ENCODE data around the gene ADAM12. TPM values are rescaled to one million over a fixed set of nuclear protein-coding genes. Genes with fewer than 3 reads are reported as not detected.

ADAM12 gene
- total RNA-seq, 2 donors from 2014 or later, result 0.46 TPM; not detected in 1

GRCh38 chr10:126014309-126014708 is 374.0 kb downstream of the ADAM12 start:
- no peak overlapping the region for H3K27ac ChIP-seq (ENCODE audit: low read depth, low read length)
- H3K4me3 ChIP-seq (ENCODE audit: low read length), result no peak overlapping the region
- H3K36me3 ChIP-seq (ENCODE audit: control insufficient read depth, insufficient read depth, low read length), result no peaks in the 10 kb centered on the region
- WGBS, 2 experiments (ENCODE audit: insufficient coverage in 1 of 2, insufficient read length in 1 of 2), result 88 to 92% methylated on average over 7 of the region's 7 CpGs
- H3K4me1 ChIP-seq (ENCODE audit: control insufficient read depth, insufficient read depth, low read length), result peaks cover 7% of the 10 kb centered on the region
- Mint-ChIP-seq H3K4me1 (peaks cover 9% of the 10 kb centered on the region), H3K9me3 (no peaks in the 10 kb centered on the region), H3K27me3 (ENCODE audit: insufficient read depth) (no peaks in the 10 kb centered on the region), H3K36me3 (ENCODE audit: low read depth) (no peaks in the 10 kb centered on the region), H3K27ac (no peak overlapping the region), H3K4me3 (no peak overlapping the region)
- no peak overlapping the region for H3K9ac ChIP-seq (ENCODE audit: extremely low read depth, low read length, poor library complexity, severe bottlenecking)
- H3K9me3 ChIP-seq (ENCODE audit: control insufficient read depth, low read length), result no peaks in the 10 kb centered on the region
- H3K27me3 ChIP-seq (ENCODE audit: control insufficient read depth, insufficient read depth, low read length, poor library complexity, severe bottlenecking), result no peaks in the 10 kb centered on the region
- TF ChIP-seq CTCF (conservative IDR thresholded peaks at IDR 0.05), result no peak
- no peak for DNase-seq

- WGBS, 2 experiments (ENCODE audit: insufficient coverage in 1 of 2, insufficient read length in 1 of 2), result 73 to 80% methylated on average over 4 to 10 of the region's 10 CpGs
- peak; percentile 79 for DNase-seq
- H3K27me3 ChIP-seq (ENCODE audit: control insufficient read depth, insufficient read depth, low read length, poor library complexity, severe bottlenecking), result no peaks in the 10 kb centered on the region
- Mint-ChIP-seq H3K4me1 (peaks cover 9% of the 10 kb centered on the region), H3K4me3 (no peak overlapping the region), H3K27ac (peak overlapping the region; percentile 81), H3K9me3 (no peaks in the 10 kb centered on the region), H3K36me3 (ENCODE audit: low read depth) (no peaks in the 10 kb centered on the region), H3K27me3 (ENCODE audit: insufficient read depth) (no peaks in the 10 kb centered on the region)
- no peaks in the 10 kb centered on the region for H3K9me3 ChIP-seq (ENCODE audit: control insufficient read depth, low read length)
- no peak overlapping the region for H3K27ac ChIP-seq (ENCODE audit: low read depth, low read length)
- H3K36me3 ChIP-seq (ENCODE audit: control insufficient read depth, insufficient read depth, low read length), result no peaks in the 10 kb centered on the region
- peak overlapping the region; percentile 48 for H3K9ac ChIP-seq (ENCODE audit: extremely low read depth, low read length, poor library complexity, severe bottlenecking)
- peaks cover 7% of the 10 kb centered on the region for H3K4me1 ChIP-seq (ENCODE audit: control insufficient read depth, insufficient read depth, low read length)
- H3K4me3 ChIP-seq (ENCODE audit: low read length), result no peak overlapping the region
- TF ChIP-seq CTCF (conservative IDR thresholded peaks at IDR 0.05), result peak; percentile 68
These were observed 374.6 kb downstream of the ADAM12 start for GRCh38 chr10:126013489-126014281.

- Histone ChIP-seq H3K27ac (ENCODE audit: low read depth, low read length) (no peak overlapping the region), H3K4me1 (ENCODE audit: control insufficient read depth, insufficient read depth, low read length) (peaks cover 7% of the 10 kb centered on the region), H3K9ac (ENCODE audit: extremely low read depth, low read length, poor library complexity, severe bottlenecking) (no peak overlapping the region), H3K4me3 (ENCODE audit: low read length) (no peak overlapping the region), H3K27me3 (ENCODE audit: control insufficient read depth, insufficient read depth, low read length, poor library complexity, severe bottlenecking) (no peaks in the 10 kb centered on the region), H3K36me3 (ENCODE audit: control insufficient read depth, insufficient read depth, low read length) (no peaks in the 10 kb centered on the region), H3K9me3 (ENCODE audit: control insufficient read depth, low read length) (no peaks in the 10 kb centered on the region)
- Mint-ChIP-seq H3K27me3 (ENCODE audit: insufficient read depth) (no peaks in the 10 kb centered on the region), H3K36me3 (ENCODE audit: low read depth) (no peaks in the 10 kb centered on the region), H3K27ac (no peak overlapping the region), H3K9me3 (no peaks in the 10 kb centered on the region), H3K4me3 (no peak overlapping the region), H3K4me1 (peaks cover 9% of the 10 kb centered on the region)
- TF ChIP-seq CTCF (conservative IDR thresholded peaks at IDR 0.05), result no peak
- DNase-seq, result no peak
- 90% methylated on average over 1 of the region's 2 CpGs; no CpG with 5 or more reads in 1 of the 2 experiments for WGBS, 2 experiments (ENCODE audit: insufficient coverage in 1 of 2, insufficient read length in 1 of 2)
These were observed 375.8 kb downstream of the ADAM12 start for GRCh38 chr10:126012485-126012884.

Data from endodermal cell (in vitro differentiated cells).